ENCODE data around the gene OR4A16. TPM values are rescaled to one million over a fixed set of nuclear protein-coding genes. Genes with fewer than 3 reads are reported as not detected.

OR4A16 gene
- polyA plus RNA-seq (not detected in 2 replicates), polyA minus RNA-seq (not detected in 2 replicates)

DNA sequence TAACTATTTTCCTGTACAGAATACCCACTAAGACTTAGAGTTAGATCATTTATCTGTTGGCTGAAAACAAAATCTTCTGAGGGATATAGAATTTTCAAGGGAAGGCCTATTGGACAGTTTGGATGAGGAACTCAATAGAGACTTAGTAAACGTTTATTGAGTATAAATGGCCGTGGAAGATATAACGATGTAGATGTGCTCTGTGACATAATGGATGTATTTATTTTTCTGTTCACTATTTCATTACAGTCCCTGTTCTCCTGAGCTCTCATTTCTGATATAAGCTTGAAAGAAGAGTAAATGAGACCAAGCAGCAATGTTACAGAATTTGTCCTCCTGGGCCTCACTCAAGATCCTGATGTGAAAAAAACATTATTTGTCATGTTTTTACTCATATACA lies at the start of gene OR4A16:
OR4A16 (plus strand) TSS at position 301 of the 400 bp plus-strand sequence; CDS start at position 301, 0 bp downstream.
- Histone ChIP-seq H3K79me2 (replicated peaks; ENCODE audit: insufficient read depth, low read length) (no peaks in the 10 kb centered on the region), H3K9me2 (ENCODE audit: insufficient read depth, low read length) (no peaks in the 10 kb centered on the region), H3K4me2 (ENCODE audit: low read length) (no peak within 1 kb of the TSS), H3K9ac (ENCODE audit: low read length) (no peak within 1 kb of the TSS), H3K27me3 (ENCODE audit: insufficient read depth, low read depth, low read length) (no peaks in the 10 kb centered on the region), H2AFZ (ENCODE audit: low read depth, low read length) (no peak within 1 kb of the TSS), H3K27ac (ENCODE audit: low read length) (no peak within 1 kb of the TSS), H3K36me3 (ENCODE audit: insufficient read depth, low read length) (no peaks in the 10 kb centered on the region), H3K9me3 (ENCODE audit: low read length) (peaks cover 6% of the 10 kb centered on the region), H3F3A (ENCODE audit: insufficient read depth, low read length, poor library complexity, severe bottlenecking) (no peaks in the 10 kb centered on the region), H3K4me3 (ENCODE audit: low read length) (no peak within 1 kb of the TSS), H4K20me1 (ENCODE audit: insufficient read depth) (no peaks in the 10 kb centered on the region)
- TF ChIP-seq EP300 (conservative IDR thresholded peaks at IDR 0.05; ENCODE audit: poor library complexity, severe bottlenecking) (no peak), TAF1 (IDR thresholded peaks at IDR 0.05; ENCODE audit: low read depth) (no peak), MXI1 (conservative IDR thresholded peaks at IDR 0.05; ENCODE audit: poor library complexity, severe bottlenecking) (no peak), POLR2AphosphoS5 (IDR thresholded peaks at IDR 0.05) (no peak), RAD21 (conservative IDR thresholded peaks at IDR 0.05) (no peak), EZH2 (IDR thresholded peaks at IDR 0.05; ENCODE audit: borderline replicate concordance, insufficient read depth, low read length, poor library complexity, severe bottlenecking) (no peak), SMC3 (conservative IDR thresholded peaks at IDR 0.05; ENCODE audit: poor library complexity) (no peak)
- TF ChIP-seq, protein P1, sequence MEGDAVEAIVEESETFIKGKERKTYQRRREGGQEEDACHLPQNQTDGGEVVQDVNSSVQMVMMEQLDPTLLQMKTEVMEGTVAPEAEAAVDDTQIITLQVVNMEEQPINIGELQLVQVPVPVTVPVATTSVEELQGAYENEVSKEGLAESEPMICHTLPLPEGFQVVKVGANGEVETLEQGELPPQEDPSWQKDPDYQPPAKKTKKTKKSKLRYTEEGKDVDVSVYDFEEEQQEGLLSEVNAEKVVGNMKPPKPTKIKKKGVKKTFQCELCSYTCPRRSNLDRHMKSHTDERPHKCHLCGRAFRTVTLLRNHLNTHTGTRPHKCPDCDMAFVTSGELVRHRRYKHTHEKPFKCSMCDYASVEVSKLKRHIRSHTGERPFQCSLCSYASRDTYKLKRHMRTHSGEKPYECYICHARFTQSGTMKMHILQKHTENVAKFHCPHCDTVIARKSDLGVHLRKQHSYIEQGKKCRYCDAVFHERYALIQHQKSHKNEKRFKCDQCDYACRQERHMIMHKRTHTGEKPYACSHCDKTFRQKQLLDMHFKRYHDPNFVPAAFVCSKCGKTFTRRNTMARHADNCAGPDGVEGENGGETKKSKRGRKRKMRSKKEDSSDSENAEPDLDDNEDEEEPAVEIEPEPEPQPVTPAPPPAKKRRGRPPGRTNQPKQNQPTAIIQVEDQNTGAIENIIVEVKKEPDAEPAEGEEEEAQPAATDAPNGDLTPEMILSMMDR (IDR thresholded peaks at IDR 0.05; ENCODE audit: poor library complexity, severe bottlenecking): no peak
- TF ChIP-seq, protein P2, sequence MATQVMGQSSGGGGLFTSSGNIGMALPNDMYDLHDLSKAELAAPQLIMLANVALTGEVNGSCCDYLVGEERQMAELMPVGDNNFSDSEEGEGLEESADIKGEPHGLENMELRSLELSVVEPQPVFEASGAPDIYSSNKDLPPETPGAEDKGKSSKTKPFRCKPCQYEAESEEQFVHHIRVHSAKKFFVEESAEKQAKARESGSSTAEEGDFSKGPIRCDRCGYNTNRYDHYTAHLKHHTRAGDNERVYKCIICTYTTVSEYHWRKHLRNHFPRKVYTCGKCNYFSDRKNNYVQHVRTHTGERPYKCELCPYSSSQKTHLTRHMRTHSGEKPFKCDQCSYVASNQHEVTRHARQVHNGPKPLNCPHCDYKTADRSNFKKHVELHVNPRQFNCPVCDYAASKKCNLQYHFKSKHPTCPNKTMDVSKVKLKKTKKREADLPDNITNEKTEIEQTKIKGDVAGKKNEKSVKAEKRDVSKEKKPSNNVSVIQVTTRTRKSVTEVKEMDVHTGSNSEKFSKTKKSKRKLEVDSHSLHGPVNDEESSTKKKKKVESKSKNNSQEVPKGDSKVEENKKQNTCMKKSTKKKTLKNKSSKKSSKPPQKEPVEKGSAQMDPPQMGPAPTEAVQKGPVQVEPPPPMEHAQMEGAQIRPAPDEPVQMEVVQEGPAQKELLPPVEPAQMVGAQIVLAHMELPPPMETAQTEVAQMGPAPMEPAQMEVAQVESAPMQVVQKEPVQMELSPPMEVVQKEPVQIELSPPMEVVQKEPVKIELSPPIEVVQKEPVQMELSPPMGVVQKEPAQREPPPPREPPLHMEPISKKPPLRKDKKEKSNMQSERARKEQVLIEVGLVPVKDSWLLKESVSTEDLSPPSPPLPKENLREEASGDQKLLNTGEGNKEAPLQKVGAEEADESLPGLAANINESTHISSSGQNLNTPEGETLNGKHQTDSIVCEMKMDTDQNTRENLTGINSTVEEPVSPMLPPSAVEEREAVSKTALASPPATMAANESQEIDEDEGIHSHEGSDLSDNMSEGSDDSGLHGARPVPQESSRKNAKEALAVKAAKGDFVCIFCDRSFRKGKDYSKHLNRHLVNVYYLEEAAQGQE (IDR thresholded peaks at IDR 0.05; ENCODE audit: borderline replicate concordance): no peak

DNA sequence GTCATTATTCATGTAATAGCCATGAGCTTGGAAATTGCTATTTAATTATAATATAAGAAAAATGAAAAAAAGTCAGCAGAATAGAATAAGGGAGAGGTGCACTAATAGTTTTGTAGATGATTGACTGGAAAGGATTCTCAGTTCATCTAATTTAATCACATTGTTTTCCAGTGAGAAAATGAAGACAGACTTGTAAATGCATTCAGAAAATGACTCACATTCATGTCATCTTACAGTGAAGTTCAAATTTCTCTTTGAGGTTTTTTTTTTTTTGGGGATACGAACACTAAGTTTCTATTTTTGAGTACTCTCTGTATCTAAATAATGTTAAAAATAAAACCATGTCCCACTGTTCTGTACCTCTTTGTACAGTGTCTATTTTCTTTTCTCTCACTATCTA lies 18.5 kb upstream of the OR4A16 start:
- Histone ChIP-seq H3K4me2 (ENCODE audit: low read length) (no peak overlapping the region), H3F3A (ENCODE audit: insufficient read depth, low read length, poor library complexity, severe bottlenecking) (no peaks in the 10 kb centered on the region), H4K20me1 (ENCODE audit: insufficient read depth) (no peaks in the 10 kb centered on the region), H3K36me3 (ENCODE audit: insufficient read depth, low read length) (no peaks in the 10 kb centered on the region), H3K4me3 (ENCODE audit: low read length) (no peak overlapping the region), H3K27me3 (ENCODE audit: insufficient read depth, low read depth, low read length) (no peaks in the 10 kb centered on the region), H3K27ac (ENCODE audit: low read length) (no peak overlapping the region), H3K9me3 (ENCODE audit: low read length) (peaks cover 6% of the 10 kb centered on the region), H3K79me2 (replicated peaks; ENCODE audit: insufficient read depth, low read length) (no peaks in the 10 kb centered on the region), H3K9ac (ENCODE audit: low read length) (no peak overlapping the region), H2AFZ (ENCODE audit: low read depth, low read length) (no peak overlapping the region), H3K9me2 (ENCODE audit: insufficient read depth, low read length) (no peaks in the 10 kb centered on the region)
- TF ChIP-seq RAD21 (conservative IDR thresholded peaks at IDR 0.05) (no peak), EP300 (conservative IDR thresholded peaks at IDR 0.05; ENCODE audit: poor library complexity, severe bottlenecking) (no peak), TAF1 (IDR thresholded peaks at IDR 0.05; ENCODE audit: low read depth) (no peak)
- TF ChIP-seq, protein P1 (IDR thresholded peaks at IDR 0.05; ENCODE audit: poor library complexity, severe bottlenecking): no peak

Measured in neural cell (in vitro differentiated cells).